ENCODE measurements around the gene MGAT3. TPM values are rescaled to one million over a fixed set of nuclear protein-coding genes. Genes with fewer than 3 reads are reported as not detected.

The MGAT3 gene
- total and polyA plus RNA-seq, 2 of the 13 experiments (the other 11 are each of a cell fraction or from before 2014, with no cell fraction given): 0.11 to 0.15 TPM

GRCh38 chr22:39532215-39533073 is 75.6 kb downstream of the MGAT3 start, which contains the start of gene RPS19BP1 (continued):
- no peak for TF ChIP-seq GMEB2 (CRISPR knock-in tag; IDR thresholded peaks at IDR 0.05; ENCODE audit: low read depth)
- TF ChIP-seq ZBTB7A (CRISPR knock-in tag; IDR thresholded peaks at IDR 0.05): no peak
- no peak for TF ChIP-seq FOXO4 (CRISPR knock-in tag; conservative IDR thresholded peaks at IDR 0.05)
- TF ChIP-seq KDM3A (CRISPR knock-in tag; IDR thresholded peaks at IDR 0.05; ENCODE audit: low read depth): 0 out of 2 replicates have a peak, but pooled peaks have one; percentile 79
- TF ChIP-seq TCF7 (IDR thresholded peaks at IDR 0.05; ENCODE audit: low read depth): no peak
- TF ChIP-seq TFDP1 (CRISPR knock-in tag; IDR thresholded peaks at IDR 0.05; ENCODE audit: borderline replicate concordance): peak; percentile 88
- no peak; the same call in none of the 2 replicates for TF ChIP-seq HOXD1 (CRISPR knock-in tag; IDR thresholded peaks at IDR 0.05)
- 0 out of 2 replicates have a peak, but pooled peaks have one; percentile 47 for TF ChIP-seq MTF2 (CRISPR knock-in tag; IDR thresholded peaks at IDR 0.05; ENCODE audit: borderline replicate concordance)
- TF ChIP-seq GATAD2A (CRISPR knock-in tag; IDR thresholded peaks at IDR 0.05): 0 out of 2 replicates have a peak, but pooled peaks have one; percentile 37
- peak; percentile 25; the same call in 1 of the 2 replicates for TF ChIP-seq MEIS1 (CRISPR knock-in tag; IDR thresholded peaks at IDR 0.05; ENCODE audit: borderline replicate concordance)
- TF ChIP-seq SMYD3 (CRISPR knock-in tag; IDR thresholded peaks at IDR 0.05): peak; percentile 62; the same call in 1 of the 2 replicates
- TF ChIP-seq TFE3 (CRISPR knock-in tag; IDR thresholded peaks at IDR 0.05): peak; percentile 68
- peak; percentile 45 for TF ChIP-seq ZNF546 (CRISPR knock-in tag; conservative IDR thresholded peaks at IDR 0.05)
- no peak for TF ChIP-seq ZNF547 (CRISPR knock-in tag; IDR thresholded peaks at IDR 0.05)
- TF ChIP-seq ZNF567 (CRISPR knock-in tag; IDR thresholded peaks at IDR 0.05; ENCODE audit: borderline replicate concordance): no peak; the same call in none of the 2 replicates
- peak; percentile 85; the same call in 1 of the 2 replicates for TF ChIP-seq ZNF558 (CRISPR knock-in tag; IDR thresholded peaks at IDR 0.05; ENCODE audit: borderline replicate concordance)
- peak; percentile 72 for TF ChIP-seq SRSF1 (optimal IDR thresholded peaks at IDR 0.05; ENCODE audit: low read depth, low read length)
- TF ChIP-seq ZNF12 (CRISPR knock-in tag; IDR thresholded peaks at IDR 0.05): no peak
- TF ChIP-seq ETV6 (CRISPR knock-in tag; conservative IDR thresholded peaks at IDR 0.05): 0 out of 2 replicates have a peak, but pooled peaks have one; percentile 50
- TF ChIP-seq RFXANK (CRISPR knock-in tag; IDR thresholded peaks at IDR 0.05): no peak
- no peak for TF ChIP-seq SMAD9 (CRISPR knock-in tag; IDR thresholded peaks at IDR 0.05)
- TF ChIP-seq SKI (IDR thresholded peaks at IDR 0.05; ENCODE audit: partially characterized antibody): no peak
- TF ChIP-seq SNAPC5 (CRISPR knock-in tag; IDR thresholded peaks at IDR 0.05; ENCODE audit: borderline replicate concordance): no peak
- no peak for TF ChIP-seq ZNF878 (CRISPR knock-in tag; IDR thresholded peaks at IDR 0.05)
